GM19025 (cell line): ENCODE data around the gene CNTNAP2.

ENCODE experiments used
- ATAC-seq: cut with Tn5 transposase; IDR thresholded peaks from one replicate; pipeline ENCODE4 v1.9.1; 2021; ENCODE audit warnings: mild to moderate bottlenecking, low read depth, moderate library complexity; ENCODE audit not compliant: unreplicated experiment

The CNTNAP2 gene

GRCh38 chr7:146276888-146277287, 160.3 kb downstream of the CNTNAP2 start:
- no peak for ATAC-seq

DNA sequence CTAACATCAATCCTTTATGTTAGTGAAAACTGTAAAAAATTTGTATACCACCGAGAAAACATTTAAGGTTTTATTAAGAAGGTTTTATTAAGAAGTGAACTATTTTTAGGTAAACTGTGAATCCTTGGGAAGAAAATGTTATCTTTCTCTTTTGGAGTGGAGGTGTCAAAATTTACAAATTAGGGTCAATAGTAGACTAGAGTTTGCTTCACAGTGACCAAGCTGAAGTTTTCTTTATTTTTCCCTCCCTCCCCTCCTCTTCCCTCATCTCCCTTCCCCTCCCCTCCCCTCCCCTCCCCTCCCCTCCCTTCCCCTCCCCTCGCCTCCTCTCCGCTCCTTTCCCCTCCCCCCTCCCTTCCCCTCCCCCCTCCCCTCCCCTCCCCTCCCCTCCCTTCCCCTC, 168.8 kb downstream of the CNTNAP2 start:
- no peak for ATAC-seq

DNA sequence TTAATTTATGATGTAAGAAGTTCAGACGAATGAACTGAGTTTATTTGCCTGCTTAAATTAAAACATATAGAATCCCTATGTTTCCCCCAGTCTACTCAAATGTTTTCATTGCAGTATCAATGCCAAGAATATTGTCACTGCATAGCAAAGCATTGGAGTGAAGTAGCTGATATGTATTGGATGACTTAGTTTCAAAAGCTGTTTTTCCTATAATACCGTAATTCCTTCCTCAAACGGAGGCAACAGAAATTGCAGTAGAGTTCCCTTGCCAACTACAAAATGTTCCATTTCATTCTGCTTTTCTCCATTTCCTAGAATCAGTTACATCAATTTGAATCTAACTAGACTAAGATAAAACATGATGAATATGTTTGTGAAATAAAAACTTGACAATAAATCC, 174.1 kb downstream of the CNTNAP2 start:
- no peak for ATAC-seq

DNA sequence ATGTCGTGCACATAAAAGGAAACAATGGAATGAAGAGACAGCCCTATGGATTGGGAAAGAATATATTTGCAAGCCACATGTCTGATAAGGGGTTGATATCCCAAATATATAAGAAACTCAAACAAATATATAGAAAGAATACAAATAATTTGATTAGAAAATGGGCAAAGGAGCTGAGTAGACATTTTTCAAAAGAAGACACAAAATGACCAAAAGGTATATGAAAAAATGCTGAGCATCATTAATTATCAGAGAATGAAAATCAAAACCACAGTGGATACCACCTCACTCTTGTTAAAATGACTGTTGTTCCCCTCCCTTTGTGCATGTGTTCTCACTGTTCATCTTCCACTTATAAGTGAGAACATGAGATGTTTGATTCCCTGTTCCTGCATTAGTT, 175.3 kb downstream of the CNTNAP2 start:
- no peak for ATAC-seq

- ATAC-seq = no peak
Measured at GRCh38 chr7:146296028-146296427, 179.4 kb downstream of the CNTNAP2 start.

- ATAC-seq = no peak
Measured at GRCh38 chr7:146314962-146315361, 198.4 kb downstream of the CNTNAP2 start.

GRCh38 chr7:146319629-146320028, 203.0 kb downstream of the CNTNAP2 start:
- ATAC-seq = no peak

DNA sequence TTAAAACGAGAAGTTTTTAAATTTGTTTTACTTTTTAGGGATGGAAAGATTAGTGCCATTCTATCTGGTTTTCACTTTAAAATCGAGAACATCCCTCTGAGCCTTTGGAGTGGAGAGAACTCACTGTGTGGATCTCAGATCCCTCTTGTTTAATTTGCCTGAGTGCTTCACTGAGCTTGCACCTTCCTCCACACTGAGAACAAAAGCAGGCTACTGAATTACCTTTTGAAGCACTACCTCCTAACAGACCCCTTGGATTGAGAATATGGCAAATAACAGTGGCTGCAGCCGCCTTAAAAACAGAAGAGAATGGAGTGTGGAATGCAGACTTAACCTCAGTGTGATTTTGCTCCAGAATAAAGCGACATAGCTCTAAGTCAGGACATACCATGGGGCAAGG, 204.7 kb downstream of the CNTNAP2 start:
- no peak for ATAC-seq

DNA sequence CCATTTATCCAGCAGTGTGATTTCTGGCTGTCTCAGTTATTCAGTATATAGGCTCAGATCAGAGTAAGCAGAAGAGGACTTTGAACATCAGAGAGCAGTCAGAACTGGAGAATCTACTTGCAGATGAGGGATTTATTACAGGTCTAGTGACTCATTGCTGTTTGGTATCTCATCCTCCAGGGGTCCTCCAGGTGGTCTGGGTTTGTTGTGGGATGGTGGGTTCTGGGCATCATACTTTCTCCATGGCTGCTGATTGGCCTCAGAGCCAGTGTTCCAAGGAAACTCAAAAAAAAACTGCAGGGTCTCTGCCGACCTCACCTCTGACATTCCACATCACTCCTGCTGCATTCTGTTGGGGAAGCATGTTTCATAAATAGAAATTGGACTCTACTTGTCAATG, 214.8 kb downstream of the CNTNAP2 start:
- ATAC-seq = no peak

- ATAC-seq = no peak
Measured at GRCh38 chr7:146345251-146345650, 228.7 kb downstream of the CNTNAP2 start.

- ATAC-seq = no peak
Measured at GRCh38 chr7:146346096-146346495, 229.5 kb downstream of the CNTNAP2 start.

GRCh38 chr7:146355216-146355615, 238.6 kb downstream of the CNTNAP2 start:
- no peak for ATAC-seq

DNA sequence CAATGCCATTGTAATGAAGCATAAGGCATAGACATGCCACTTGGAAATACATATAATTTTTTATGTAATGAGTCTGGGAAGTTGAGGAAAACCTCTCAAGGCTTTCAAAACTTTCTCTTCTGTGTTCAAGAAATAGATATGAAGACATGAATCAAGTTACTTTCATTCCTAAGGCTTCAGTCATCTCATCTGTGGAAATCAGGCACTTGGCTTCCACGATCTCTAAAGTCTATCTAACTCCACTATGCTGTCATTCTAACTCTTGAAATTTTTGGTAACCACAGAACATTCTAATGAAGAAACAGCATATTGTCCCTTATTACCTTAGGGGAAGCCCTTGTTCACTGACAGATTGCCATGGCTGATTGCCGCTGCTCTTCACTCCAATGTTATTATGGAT, 242.6 kb downstream of the CNTNAP2 start:
- ATAC-seq = no peak

DNA sequence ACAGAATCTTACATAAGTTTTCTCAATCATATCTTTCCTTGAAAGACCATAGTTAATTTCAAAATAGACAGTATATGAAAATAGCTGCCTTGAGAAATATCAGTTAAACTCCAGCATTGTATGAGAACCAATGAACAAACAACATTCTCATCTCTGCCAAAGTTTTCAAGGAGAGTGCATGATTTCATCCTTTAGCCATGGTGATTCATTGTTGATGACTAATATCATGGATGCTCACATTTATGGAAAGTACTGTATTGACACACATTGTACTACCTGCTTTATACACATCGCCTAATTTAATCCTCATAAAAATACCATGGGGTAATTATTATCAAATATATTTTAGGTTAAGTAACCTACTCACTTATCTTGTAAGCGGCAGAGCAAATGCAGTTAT, 250.3 kb downstream of the CNTNAP2 start:
- ATAC-seq = no peak

GRCh38 chr7:146370171-146370570, 253.6 kb downstream of the CNTNAP2 start:
- no peak for ATAC-seq

GRCh38 chr7:146375170-146375569, 258.6 kb downstream of the CNTNAP2 start:
- no peak for ATAC-seq

- ATAC-seq = no peak
Measured at GRCh38 chr7:146378196-146378595, 261.6 kb downstream of the CNTNAP2 start.

DNA sequence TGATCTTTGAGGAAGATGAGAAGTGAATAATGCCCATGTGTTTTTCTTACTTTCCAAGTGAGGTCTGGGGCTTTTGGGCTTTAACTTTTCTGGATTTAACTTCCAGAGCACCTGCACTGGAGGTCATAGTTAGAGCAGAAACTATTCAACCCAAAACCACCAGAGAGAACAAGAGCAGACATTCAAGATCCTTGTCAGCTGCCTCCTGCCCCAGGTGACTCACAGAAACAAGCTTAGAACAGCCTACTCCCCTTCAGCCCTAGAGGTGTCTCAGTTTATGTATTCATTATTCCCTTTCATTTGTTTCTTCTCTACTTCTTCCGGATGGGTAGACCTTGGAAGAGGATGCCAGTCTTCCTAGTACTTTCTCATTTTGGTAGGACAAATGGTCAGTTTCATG, 270.5 kb downstream of the CNTNAP2 start:
- ATAC-seq = no peak

DNA sequence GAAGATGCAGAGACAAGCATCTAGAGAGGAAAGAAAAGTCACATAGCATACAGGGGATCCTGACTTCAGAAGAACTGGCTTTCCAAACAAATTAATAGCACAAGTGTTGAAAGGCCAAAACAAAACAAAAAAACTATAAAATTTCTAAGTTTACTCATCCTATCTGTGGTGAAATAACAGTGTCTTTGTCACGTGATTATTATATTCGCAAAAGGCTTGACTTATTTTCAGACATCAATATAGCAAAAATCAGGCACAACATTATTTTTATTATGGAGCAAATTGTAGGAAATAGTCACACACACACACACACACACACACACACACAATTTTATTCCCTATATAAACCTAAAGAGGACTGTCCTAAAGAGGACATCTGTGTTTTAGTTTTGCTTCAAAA, 272.3 kb downstream of the CNTNAP2 start:
- ATAC-seq = no peak

DNA sequence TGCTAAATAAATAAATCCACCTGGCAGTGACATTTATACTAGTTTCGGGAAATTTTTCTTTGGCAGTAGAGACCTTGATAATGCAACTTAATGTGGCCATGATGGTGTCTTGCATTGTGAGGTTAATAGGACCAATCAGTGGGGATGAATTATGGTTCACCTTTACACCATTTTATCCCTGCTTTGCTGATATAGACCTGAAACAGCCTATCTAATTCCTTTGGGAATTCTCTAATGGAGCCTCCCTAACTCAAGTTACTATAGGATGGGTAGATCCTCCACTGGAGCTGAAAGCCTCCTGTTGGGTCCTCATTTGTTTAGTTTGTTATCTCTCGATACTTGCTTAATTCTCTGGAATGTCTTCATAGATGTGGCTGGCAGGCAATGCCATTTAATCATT, 276.7 kb downstream of the CNTNAP2 start:
- no peak for ATAC-seq

- ATAC-seq = no peak
Measured at GRCh38 chr7:146397141-146397540, 280.5 kb downstream of the CNTNAP2 start.

DNA sequence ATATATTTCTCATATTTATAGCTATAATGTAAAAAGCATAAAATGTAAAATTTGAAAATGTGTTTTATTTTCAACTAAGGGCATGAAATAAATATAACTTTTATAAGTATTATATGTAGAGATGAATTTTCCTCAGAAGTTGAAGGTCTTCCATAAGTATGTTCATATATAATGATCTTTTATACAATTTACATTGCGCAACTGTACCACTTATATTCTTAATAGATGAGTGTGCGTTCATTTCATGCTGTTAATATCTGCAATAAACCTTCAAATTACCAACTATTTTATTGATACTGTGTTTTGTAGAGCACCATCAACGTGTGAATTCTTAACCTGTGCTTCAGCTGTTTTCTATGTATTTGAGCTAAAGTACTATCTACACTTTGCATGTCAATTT, 285.3 kb downstream of the CNTNAP2 start:
- no peak for ATAC-seq

DNA sequence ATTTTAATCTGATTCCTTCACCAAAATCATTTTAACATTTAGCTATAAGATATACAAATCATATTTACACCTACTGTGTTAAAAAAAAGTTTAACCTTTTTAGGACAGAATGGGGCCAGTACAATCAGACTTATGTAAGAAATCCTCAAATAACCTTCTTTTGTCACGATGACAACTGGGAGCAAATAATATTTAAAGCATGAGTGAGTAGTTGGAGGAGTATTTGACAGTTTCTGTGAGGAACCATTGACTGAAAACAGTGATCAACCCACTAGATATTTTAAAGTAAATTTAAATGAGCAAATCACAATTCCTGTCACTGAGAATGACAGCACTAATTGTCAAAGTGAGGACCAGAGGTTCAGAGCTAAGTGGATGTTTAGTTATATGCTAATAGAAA, 289.1 kb downstream of the CNTNAP2 start:
- ATAC-seq = no peak

GRCh38 chr7:146411975-146412374, 295.4 kb downstream of the CNTNAP2 start:
- ATAC-seq = no peak
